Kidney epithelial cell (primary cell): ENCODE measurements around the gene TJAP1. TPM values are rescaled to one million over a fixed set of nuclear protein-coding genes. Genes with fewer than 3 reads are reported as not detected.

ENCODE experiments used
- DNase-seq: peaks from one replicate; pipeline ENCODE4 v3.0.0-alpha.2; 2010; ENCODE audit warnings: low read depth
- H3K27me3 ChIP-seq: 2 replicates; pipeline ENCODE4 v1.6.0; 2011; ENCODE audit warnings: low read length; ENCODE audit not compliant: control insufficient read depth, insufficient read depth
- H3K36me3 ChIP-seq: 2 replicates; pipeline ENCODE4 v1.5.1; 2011; ENCODE audit warnings: low read length; ENCODE audit not compliant: control insufficient read depth, insufficient read depth
- H3K4me3 ChIP-seq: 2 replicates; pipeline ENCODE4 v1.5.1; 2011; ENCODE audit warnings: low read depth, mild to moderate bottlenecking, control low read depth, low read length
- CTCF ChIP-seq: IDR thresholded peaks from 2 replicates; pipeline ENCODE4 v1.5.1; 2011; ENCODE audit warnings: mild to moderate bottlenecking, moderate library complexity, low read length, control low read depth, inconsistent platforms; ENCODE audit not compliant: insufficient read depth, poor library complexity, severe bottlenecking
- total RNA-seq: library from RNA; depleted of rRNA; stranded (reverse); fragments of >200 nt; gene quantifications from 2 replicates; pipeline ENCODE4 v1.2.3, GENCODE V29; 2015

Gene TJAP1
- total RNA-seq, 1 donor from 2014 or later = 31.7 TPM

DNA sequence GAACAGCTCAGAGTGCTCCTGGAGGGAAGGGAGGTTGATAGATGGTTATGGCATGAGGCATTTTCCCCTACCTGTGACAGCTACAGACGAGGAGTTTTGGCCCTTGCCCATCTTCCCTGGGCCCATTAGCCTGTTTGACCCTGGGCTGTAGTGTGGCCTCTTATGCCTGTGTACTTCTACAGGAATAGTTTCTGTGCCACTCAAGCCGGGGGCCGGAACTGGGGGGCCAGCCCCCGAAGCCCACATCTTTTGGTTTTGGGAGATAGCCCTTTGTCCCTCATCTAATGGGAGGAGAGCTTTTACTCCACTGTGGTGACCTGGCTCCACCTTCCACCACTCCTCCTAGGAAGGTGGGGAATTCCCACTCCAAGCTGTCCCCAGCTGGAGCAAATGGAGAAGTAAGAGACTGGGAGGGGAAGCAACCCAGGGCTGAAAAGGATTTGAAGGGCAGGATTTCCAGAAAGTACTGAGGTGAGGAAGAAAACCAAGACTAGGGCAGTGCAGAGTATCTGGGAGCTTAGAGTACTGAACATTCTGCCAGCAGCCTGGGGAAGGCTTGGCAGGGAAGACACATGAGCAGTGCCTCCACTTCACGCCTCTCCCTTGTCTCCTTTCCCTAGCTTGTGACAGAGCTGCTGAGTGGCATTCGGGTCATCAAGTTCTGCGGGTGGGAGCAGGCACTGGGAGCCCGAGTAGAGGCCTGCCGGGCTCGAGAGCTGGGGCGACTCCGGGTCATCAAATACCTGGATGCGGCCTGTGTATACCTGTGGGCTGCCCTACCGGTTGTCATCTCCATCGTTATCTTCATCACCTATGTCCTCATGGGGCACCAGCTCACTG is 43.1 kb upstream of the TJAP1 start:
- TF ChIP-seq CTCF = no peak
- Histone ChIP-seq H3K4me3 (no peak overlapping the region), H3K36me3 (no peaks in the 10 kb centered on the region), H3K27me3 (no peaks in the 10 kb centered on the region)
- no peak for DNase-seq

DNA sequence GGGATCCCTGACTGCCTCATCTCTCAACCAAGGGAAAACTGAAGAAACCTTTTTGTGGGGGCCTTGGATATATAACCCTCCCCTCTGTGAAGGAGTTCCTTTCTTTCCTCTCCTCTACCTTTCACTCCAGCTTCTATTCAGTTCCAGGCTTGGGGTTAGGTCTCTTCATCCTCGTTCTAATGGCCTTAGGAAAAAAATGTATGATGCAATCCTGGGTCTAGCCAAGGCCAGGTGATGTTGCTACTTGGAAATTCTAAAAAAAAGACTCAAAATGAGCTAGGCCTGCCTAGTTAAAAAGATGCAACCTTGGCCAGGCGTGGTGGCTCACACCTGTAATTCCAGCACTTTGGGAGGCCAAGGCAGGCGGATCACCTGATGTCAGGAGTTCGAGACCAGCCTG is 42.4 kb upstream of the TJAP1 start:
- no peak for TF ChIP-seq CTCF

DNA sequence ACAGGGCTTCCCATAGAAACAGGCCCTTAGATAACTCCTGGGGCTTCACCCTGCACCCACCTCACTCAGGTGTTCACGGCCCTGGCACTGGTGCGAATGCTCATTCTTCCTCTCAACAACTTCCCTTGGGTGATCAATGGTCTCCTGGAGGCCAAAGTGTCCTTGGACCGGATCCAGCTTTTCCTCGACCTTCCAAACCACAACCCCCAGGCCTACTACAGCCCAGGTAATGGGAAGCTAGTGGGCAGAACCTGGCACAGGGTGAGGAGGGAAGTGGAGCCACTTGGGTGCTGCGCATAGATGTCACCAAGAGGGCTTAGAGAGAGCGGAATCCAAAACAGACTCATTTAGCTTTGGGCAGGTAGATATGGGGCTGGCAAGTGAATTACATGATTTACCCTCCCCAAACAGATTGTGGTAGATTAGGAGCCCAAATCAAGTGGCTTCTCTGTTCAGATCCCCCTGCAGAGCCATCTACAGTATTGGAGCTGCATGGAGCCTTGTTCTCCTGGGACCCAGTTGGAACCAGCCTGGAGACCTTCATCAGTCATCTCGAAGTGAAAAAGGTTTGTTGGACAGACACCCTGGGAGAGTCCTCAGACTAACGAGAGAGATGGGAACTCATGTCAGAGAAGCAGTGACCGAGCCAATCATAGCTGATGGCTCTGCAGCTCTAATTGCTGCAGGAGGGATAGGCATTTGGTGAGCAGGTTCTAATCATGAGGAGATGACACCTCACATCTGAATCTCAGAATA is 41.5 kb upstream of the TJAP1 start:
- no peak overlapping the region for H3K4me3 ChIP-seq
- no peaks in the 10 kb centered on the region for H3K36me3 ChIP-seq
- no peak for DNase-seq
- TF ChIP-seq CTCF = no peak
- H3K27me3 ChIP-seq = no peaks in the 10 kb centered on the region

More for the DNA sequence above, 42.4 kb upstream of the TJAP1 start:
- no peaks in the 10 kb centered on the region for H3K36me3 ChIP-seq
- no peaks in the 10 kb centered on the region for H3K27me3 ChIP-seq
- H3K4me3 ChIP-seq = no peak overlapping the region
- DNase-seq = no peak

- no peak for DNase-seq
- no peak for TF ChIP-seq CTCF
- Histone ChIP-seq H3K36me3 (no peaks in the 10 kb centered on the region), H3K27me3 (no peaks in the 10 kb centered on the region), H3K4me3 (no peak overlapping the region)
Observed at GRCh38 chr6:43436577-43437282, 40.6 kb upstream of the TJAP1 start.

- Histone ChIP-seq H3K4me3 (no peak overlapping the region), H3K36me3 (peaks cover under 1% of the 10 kb centered on the region), H3K27me3 (no peaks in the 10 kb centered on the region)
- TF ChIP-seq CTCF = no peak
- DNase-seq = no peak
Observed at GRCh38 chr6:43437700-43438099, 39.7 kb upstream of the TJAP1 start.
